ENCODE results near the gene MKRN1. TPM values are rescaled to one million over a fixed set of nuclear protein-coding genes. Genes with fewer than 3 reads are reported as not detected.

MKRN1 gene
- total and polyA plus RNA-seq, 4 donors = 46.9 to 104 (median 62.0) TPM

DNA sequence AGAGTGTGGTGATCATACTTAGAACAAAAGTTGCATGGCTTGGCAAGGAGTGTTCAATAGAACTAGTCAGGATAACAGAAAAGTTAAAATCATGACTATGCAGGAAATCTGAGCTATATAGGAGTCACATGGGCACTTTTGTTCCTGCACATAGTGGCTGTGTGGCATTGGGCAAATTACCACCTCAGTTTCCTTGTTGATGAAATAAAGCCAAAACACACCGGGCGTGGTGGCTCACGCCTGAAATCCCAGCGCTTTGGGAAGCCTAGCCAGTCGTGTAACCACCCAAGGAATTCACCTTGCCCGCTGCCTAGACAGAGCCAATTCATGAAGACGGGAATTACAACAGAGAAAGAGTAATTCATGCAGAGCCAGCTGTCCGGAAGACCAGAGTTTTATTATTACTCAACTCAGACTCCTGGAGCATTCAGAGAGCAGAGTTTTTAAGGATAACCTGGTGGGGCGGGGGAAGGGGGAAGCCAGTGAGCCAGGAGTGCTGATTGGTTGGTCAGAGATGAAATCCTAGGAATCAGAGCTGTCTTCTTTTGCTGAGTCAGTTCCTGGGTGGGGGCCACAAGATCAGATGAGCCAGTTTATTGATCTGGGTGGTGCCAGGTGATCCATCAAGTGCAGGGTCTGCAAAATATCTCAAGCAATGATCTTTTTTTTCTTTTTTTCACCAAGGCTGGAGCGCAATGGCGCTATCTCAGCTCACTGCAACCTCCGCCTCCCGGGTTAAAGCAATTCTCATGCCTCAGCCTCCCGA is 6.4 kb upstream of the MKRN1 start:
- 66 to 67% methylated on average over 14 of the region's 14 CpGs for WGBS, 2 donors
- ATAC-seq (ENCODE audit: insufficient read depth, low FRiP score) (no peak), DNase-seq (no peak)
- Histone ChIP-seq H3K4me3 (no peak overlapping the region), H3K27ac (ENCODE audit: low read depth in 1 of 2, low read length in 1 of 2) (no peak overlapping the region), H3K9ac (ENCODE audit: insufficient read depth in 1 of 2, low read length in 2 of 2) (no peak overlapping the region), H3K27me3 (ENCODE audit: control insufficient read depth in 3 of 3, insufficient read depth in 3 of 3, low read length in 2 of 3) (no peaks in the 10 kb centered on the region), H3K4me1 (ENCODE audit: control insufficient read depth in 5 of 5, insufficient read depth in 5 of 5, low read length in 5 of 5) (peaks cover 0 to 1% (median 0%) of the 10 kb centered on the region in 5 donors), H3K9me3 (ENCODE audit: control insufficient read depth in 4 of 4, insufficient read depth in 3 of 4, low read length in 3 of 4) (no peaks in the 10 kb centered on the region), H3K36me3 (ENCODE audit: control insufficient read depth in 4 of 4, insufficient read depth in 4 of 4, low read length in 4 of 4) (no peaks in the 10 kb centered on the region)
- TF ChIP-seq, protein P1, sequence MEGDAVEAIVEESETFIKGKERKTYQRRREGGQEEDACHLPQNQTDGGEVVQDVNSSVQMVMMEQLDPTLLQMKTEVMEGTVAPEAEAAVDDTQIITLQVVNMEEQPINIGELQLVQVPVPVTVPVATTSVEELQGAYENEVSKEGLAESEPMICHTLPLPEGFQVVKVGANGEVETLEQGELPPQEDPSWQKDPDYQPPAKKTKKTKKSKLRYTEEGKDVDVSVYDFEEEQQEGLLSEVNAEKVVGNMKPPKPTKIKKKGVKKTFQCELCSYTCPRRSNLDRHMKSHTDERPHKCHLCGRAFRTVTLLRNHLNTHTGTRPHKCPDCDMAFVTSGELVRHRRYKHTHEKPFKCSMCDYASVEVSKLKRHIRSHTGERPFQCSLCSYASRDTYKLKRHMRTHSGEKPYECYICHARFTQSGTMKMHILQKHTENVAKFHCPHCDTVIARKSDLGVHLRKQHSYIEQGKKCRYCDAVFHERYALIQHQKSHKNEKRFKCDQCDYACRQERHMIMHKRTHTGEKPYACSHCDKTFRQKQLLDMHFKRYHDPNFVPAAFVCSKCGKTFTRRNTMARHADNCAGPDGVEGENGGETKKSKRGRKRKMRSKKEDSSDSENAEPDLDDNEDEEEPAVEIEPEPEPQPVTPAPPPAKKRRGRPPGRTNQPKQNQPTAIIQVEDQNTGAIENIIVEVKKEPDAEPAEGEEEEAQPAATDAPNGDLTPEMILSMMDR (IDR thresholded peaks at IDR 0.05; ENCODE audit: control extremely low read depth, extremely low read depth) = no peak

DNA sequence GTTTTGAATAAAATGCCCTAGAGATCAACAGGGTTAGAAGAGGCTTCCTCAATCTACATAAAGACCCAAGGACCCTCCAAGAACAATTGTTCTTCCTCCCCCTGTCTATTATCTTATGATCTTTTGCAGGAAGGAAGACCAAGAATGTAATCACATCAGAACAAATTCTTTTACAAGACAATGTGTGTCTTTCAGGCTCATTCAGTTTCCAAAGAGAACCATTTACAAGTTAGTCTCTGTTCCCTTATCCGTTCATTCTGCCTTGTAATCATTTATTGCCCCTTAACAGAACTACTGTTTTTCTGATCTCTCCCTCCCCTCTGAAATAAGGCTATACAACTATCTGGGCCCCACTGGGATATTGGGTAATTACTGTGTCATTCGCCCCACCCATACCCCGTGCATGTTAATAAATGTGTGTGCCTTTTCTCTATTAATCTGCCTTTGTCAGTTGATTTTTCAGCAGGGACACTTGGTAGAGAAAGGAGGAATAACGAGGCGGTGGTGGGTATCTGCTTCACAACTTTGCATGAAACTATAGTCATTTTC is 5.7 kb upstream of the MKRN1 start:
- Histone ChIP-seq H3K9me3 (ENCODE audit: control insufficient read depth in 4 of 4, insufficient read depth in 3 of 4, low read length in 3 of 4) (no peaks in the 10 kb centered on the region), H3K4me3 (no peak overlapping the region), H3K27ac (ENCODE audit: low read depth in 1 of 2, low read length in 1 of 2) (no peak overlapping the region), H3K36me3 (ENCODE audit: control insufficient read depth in 4 of 4, insufficient read depth in 4 of 4, low read length in 4 of 4) (no peaks in the 10 kb centered on the region), H3K4me1 (ENCODE audit: control insufficient read depth in 5 of 5, insufficient read depth in 5 of 5, low read length in 5 of 5) (peaks cover 0 to 1% (median 0%) of the 10 kb centered on the region in 5 donors), H3K9ac (ENCODE audit: insufficient read depth in 1 of 2, low read length in 2 of 2) (no peak overlapping the region), H3K27me3 (ENCODE audit: control insufficient read depth in 3 of 3, insufficient read depth in 3 of 3, low read length in 2 of 3) (no peaks in the 10 kb centered on the region)
- DNase-seq (no peak), ATAC-seq (ENCODE audit: insufficient read depth, low FRiP score) (no peak)
- WGBS, 2 donors = 51% methylated on average over 5 of the region's 5 CpGs
- TF ChIP-seq, protein P1 (IDR thresholded peaks at IDR 0.05; ENCODE audit: control extremely low read depth, extremely low read depth) = no peak

DNA sequence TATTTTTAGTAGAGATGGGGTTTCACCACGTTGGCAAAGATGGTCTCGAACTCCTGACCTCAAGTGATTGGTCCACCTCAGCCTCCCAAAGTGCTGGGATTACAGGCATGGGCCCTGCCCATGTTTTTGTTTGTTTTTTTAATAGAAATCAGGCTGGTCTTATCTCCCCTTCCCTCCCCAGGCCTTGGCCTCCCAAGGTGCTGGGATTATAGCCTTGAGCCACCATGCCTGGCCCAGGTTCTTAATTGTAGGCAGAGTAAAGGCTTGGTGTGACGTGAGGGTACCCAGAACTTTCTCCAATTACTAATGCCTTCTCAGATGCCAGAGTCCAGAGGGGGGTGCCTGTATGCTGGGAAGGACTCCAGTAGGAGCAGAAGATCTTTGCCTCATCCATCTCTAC is 5.2 kb upstream of the MKRN1 start:
- TF ChIP-seq, protein P1 (IDR thresholded peaks at IDR 0.05; ENCODE audit: control extremely low read depth, extremely low read depth) = no peak
- peaks cover 0 to 3% (median 0%) of the 10 kb centered on the region in 5 donors for H3K4me1 ChIP-seq (ENCODE audit: control insufficient read depth in 5 of 5, insufficient read depth in 5 of 5, low read length in 5 of 5)
- no peak overlapping the region for H3K4me3 ChIP-seq
- H3K27me3 ChIP-seq (ENCODE audit: control insufficient read depth in 3 of 3, insufficient read depth in 3 of 3, low read length in 2 of 3) = no peaks in the 10 kb centered on the region
- H3K9me3 ChIP-seq (ENCODE audit: control insufficient read depth in 4 of 4, insufficient read depth in 3 of 4, low read length in 3 of 4) = no peaks in the 10 kb centered on the region
- H3K27ac ChIP-seq (ENCODE audit: low read depth in 1 of 2, low read length in 1 of 2) = no peak overlapping the region
- DNase-seq = no peak
- no peak for ATAC-seq (ENCODE audit: insufficient read depth, low FRiP score)
- WGBS, 2 donors = 76 to 89% methylated on average over 3 of the region's 3 CpGs
- H3K9ac ChIP-seq (ENCODE audit: insufficient read depth in 1 of 2, low read length in 2 of 2) = no peak overlapping the region
- H3K36me3 ChIP-seq (ENCODE audit: control insufficient read depth in 4 of 4, insufficient read depth in 4 of 4, low read length in 4 of 4) = no peaks in the 10 kb centered on the region

All from lung (tissue), 12 donors.